WTC11 (cell line): Measurements from ENCODE around the gene TMIGD1.
"Not testable (repeated sequence)": the region's sequence is repeated elsewhere in the genome, so short reads cannot be mapped to it uniquely, and the experiment has no call there.

Source experiments
- ATF1 ChIP-seq: sonication (generic); formaldehyde crosslinking; IDR thresholded peaks from 2 replicates; pipeline ENCODE4 v1.8.1; 2023; ENCODE audit warnings: mild to moderate bottlenecking, moderate library complexity, missing genetic modification reagents
- CTCF ChIP-seq: fragments of 200-600 bp; IDR thresholded peaks from 2 replicates; pipeline ENCODE4 v1.8.0; 2022; ENCODE audit warnings: antibody characterized with exemption
- E2F1 ChIP-seq: sonication (generic); formaldehyde crosslinking; IDR thresholded peaks from 2 replicates; pipeline ENCODE4 v1.8.0; 2022; ENCODE audit warnings: mild to moderate bottlenecking, missing genetic modification reagents
- NR2C2 ChIP-seq: sonication (generic); formaldehyde crosslinking; IDR thresholded peaks from 2 replicates; pipeline ENCODE4 v1.8.0; 2022; ENCODE audit warnings: mild to moderate bottlenecking, missing genetic modification reagents
- RORB ChIP-seq: fragments of 250-450 bp; sonication (Bioruptor Pico); IDR thresholded peaks from 2 replicates; pipeline ENCODE4 v1.9.0; 2021; ENCODE audit warnings: mild to moderate bottlenecking
- TEAD1 ChIP-seq: sonication (generic); formaldehyde crosslinking; IDR thresholded peaks from 2 replicates; pipeline ENCODE4 v1.8.0; 2022; ENCODE audit warnings: mild to moderate bottlenecking, missing genetic modification reagents
- USF2 ChIP-seq: sonication (generic); formaldehyde crosslinking; IDR thresholded peaks from 2 replicates; pipeline ENCODE4 v1.8.1; 2023; ENCODE audit warnings: mild to moderate bottlenecking, missing genetic modification reagents, moderate library complexity
- ZNF263 ChIP-seq: sonication (generic); formaldehyde crosslinking; IDR thresholded peaks from 2 replicates; pipeline ENCODE4 v1.8.1; 2022; ENCODE audit warnings: low read depth, mild to moderate bottlenecking, moderate library complexity, missing genetic modification reagents
- ZNF317 ChIP-seq: sonication (generic); formaldehyde crosslinking; IDR thresholded peaks from 2 replicates; pipeline ENCODE4 v1.8.1; 2023; ENCODE audit warnings: low read depth, mild to moderate bottlenecking, moderate library complexity, missing genetic modification reagents, borderline replicate concordance
- ZSCAN18 ChIP-seq: fragments of 250-450 bp; sonication (Bioruptor Pico); IDR thresholded peaks from 2 replicates; pipeline ENCODE4 v2.1.2; 2022; ENCODE audit warnings: mild to moderate bottlenecking, moderate library complexity
- TF ChIP-seq, protein P1 (sequence below): sonication (generic); formaldehyde crosslinking; IDR thresholded peaks from 2 replicates; pipeline ENCODE4 v1.8.0; 2022; ENCODE audit warnings: mild to moderate bottlenecking, missing genetic modification reagents

GRCh38 chr17:30351263-30351662 is 17.4 kb upstream of the TMIGD1 start:
- not testable (repeated sequence) for TF ChIP-seq CTCF; USF2 (CRISPR knock-in tag); ZSCAN18; ATF1 (CRISPR knock-in tag); ZNF263 (CRISPR knock-in tag); E2F1; RORB; NR2C2 (CRISPR knock-in tag); ZNF317; TEAD1 (CRISPR knock-in tag)
- TF ChIP-seq, protein P1, sequence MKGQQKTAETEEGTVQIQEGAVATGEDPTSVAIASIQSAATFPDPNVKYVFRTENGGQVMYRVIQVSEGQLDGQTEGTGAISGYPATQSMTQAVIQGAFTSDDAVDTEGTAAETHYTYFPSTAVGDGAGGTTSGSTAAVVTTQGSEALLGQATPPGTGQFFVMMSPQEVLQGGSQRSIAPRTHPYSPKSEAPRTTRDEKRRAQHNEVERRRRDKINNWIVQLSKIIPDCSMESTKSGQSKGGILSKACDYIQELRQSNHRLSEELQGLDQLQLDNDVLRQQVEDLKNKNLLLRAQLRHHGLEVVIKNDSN (CRISPR knock-in tag) = not testable (repeated sequence)
